ENCODE data around the gene AKAP12.

- TF ChIP-seq CTCF (IDR thresholded peaks at IDR 0.05; ENCODE audit: low read depth, low read length): no peak
- TF ChIP-seq POLR2A (IDR thresholded peaks at IDR 0.05; ENCODE audit: extremely low read depth, insufficient read length): no peak
- no peak for TF ChIP-seq MYC (IDR thresholded peaks at IDR 0.05; ENCODE audit: low read depth, low read length)
Measured at GRCh38 chr6:151301547-151301946, 61.8 kb downstream of the AKAP12 start.
